HCT116 (cell line): ENCODE measurements around the gene ATG5. TPM values are rescaled to one million over a fixed set of nuclear protein-coding genes. Genes with fewer than 3 reads are reported as not detected.

Source experiments
- ATAC-seq: fragments of 200-7000 bp; cut with Tn5 transposase; 2 replicates; pipeline ENCODE4 v1.9.1; 2020; ENCODE audit warnings: mild to moderate bottlenecking, moderate library complexity
- BruUV-seq: library from RNA; stranded (reverse); fragments of 400-500 nt; replicated peaks from 2 replicates; lab custom pipeline; 2021; lab: Mats Ljungman, UMichigan
- CTCF ChIA-PET: fragments of 300-600 bp; sonication (Branson Sonifier 250); formaldehyde crosslinking; loops from one replicate; lab custom pipeline; 2021; ENCODE audit warnings: antibody characterized with exemption; lab: Charles Lee
- POLR2A ChIA-PET: fragments of 300-600, 350-600 bp; sonication (Branson Sonifier 250); formaldehyde crosslinking; loops from one replicate; lab custom pipeline; 2021; ENCODE audit warnings: antibody characterized with exemption; lab: Charles Lee
- RAD21 ChIA-PET, 2 experiments: fragments of 300-600 bp; sonication (Branson Sonifier 250); formaldehyde crosslinking; loops; one replicate each; lab custom pipeline; 2023; ENCODE audit warnings: low total read pairs in 2 of 2; ENCODE audit not compliant: uncharacterized antibody in 2 of 2, unreplicated experiment in 2 of 2, low non-redundant PET in 1 of 2; lab: Charles Lee
- DNase-seq: peaks from one replicate; pipeline ENCODE4 v3.0.0-alpha.2; 2010; ENCODE audit warnings: low read depth, low spot score
- H2AFZ ChIP-seq: fragments of 200-600 bp; shearing (Covaris generic), sonication (generic); 2 replicates; pipeline ENCODE4 v1.6.1; 2017; ENCODE audit warnings: low read depth, mixed run types, mixed read lengths, antibody characterized with exemption, low read length; ENCODE audit not compliant: poor library complexity, severe bottlenecking
- H3K27ac ChIP-seq: 2 replicates; pipeline ENCODE4 v1.5.1; 2012; ENCODE audit warnings: low read depth, low read length
- H3K27me3 ChIP-seq: fragments of 200-600 bp; sonication (generic); 2 replicates; pipeline ENCODE4 v1.6.1; 2016; ENCODE audit warnings: mixed run types, low read length, mixed read lengths; ENCODE audit not compliant: insufficient read depth
- H3K36me3 ChIP-seq, 2 experiments: fragments of 200-500 bp in 1 of 2; fragments of 200-600 bp in 1 of 2; sonication (Bioruptor generic) in 1 of 2; sonication (generic) in 1 of 2; 2 replicates each; pipeline versions ENCODE4 v1.5.1 to v1.6.1; 2014 to 2016; ENCODE audit warnings: low read length in 2 of 2, inconsistent platforms in 1 of 2, mixed read lengths in 1 of 2, mixed run types in 1 of 2; ENCODE audit not compliant: insufficient read depth in 2 of 2, control insufficient read depth in 1 of 2
- H3K4me1 ChIP-seq, 2 experiments: fragments of 200-600 bp in 1 of 2; sonication (generic) in 1 of 2; 2 replicates each; pipeline versions ENCODE4 v1.5.1 to v1.6.1; 2012 to 2017; ENCODE audit warnings: low read length in 2 of 2, inconsistent platforms in 1 of 2, mild to moderate bottlenecking in 1 of 2, mixed read lengths in 1 of 2, mixed run types in 1 of 2, moderate library complexity in 1 of 2; ENCODE audit not compliant: insufficient read depth in 2 of 2, control insufficient read depth in 1 of 2
- H3K4me2 ChIP-seq: fragments of 200-600 bp; sonication (generic); 2 replicates; pipeline ENCODE4 v1.6.1; 2017; ENCODE audit warnings: mixed run types, low read length, mixed read lengths
- H3K4me3 ChIP-seq, 2 experiments: fragments of 200-600 bp in 1 of 2; sonication (generic) in 1 of 2; replicated peaks in 1 of 2; 2 replicates each; pipeline ENCODE4 v1.5.1; 2011 to 2016; ENCODE audit warnings: low read length in 2 of 2, control low read depth in 1 of 2, low read depth in 1 of 2, mild to moderate bottlenecking in 1 of 2, mixed read lengths in 1 of 2, mixed run types in 1 of 2
- H3K79me2 ChIP-seq: fragments of 200-600 bp; sonication (generic); 2 replicates; pipeline ENCODE4 v1.6.1; 2017; ENCODE audit warnings: mild to moderate bottlenecking, mixed run types, low read length, moderate library complexity, mixed read lengths; ENCODE audit not compliant: insufficient read depth
- H3K9ac ChIP-seq: fragments of 200-600 bp; sonication (generic); 2 replicates; pipeline ENCODE4 v1.6.1; 2016; ENCODE audit warnings: low read length, mixed read lengths
- H3K9me2 ChIP-seq: fragments of 200-600 bp; sonication (generic), shearing (Covaris generic); 2 replicates; pipeline ENCODE4 v1.6.1; 2017; ENCODE audit warnings: mixed run types, mild to moderate bottlenecking, moderate library complexity; ENCODE audit not compliant: insufficient read depth
- H3K9me3 ChIP-seq, 2 experiments: fragments of 200-500 bp in 1 of 2; fragments of 200-600 bp in 1 of 2; sonication (Bioruptor generic) in 1 of 2; sonication (generic) in 1 of 2; 2 replicates each; pipeline ENCODE4 v1.6.1; 2014 to 2017; ENCODE audit warnings: low read length in 2 of 2, mixed read lengths in 2 of 2, inconsistent platforms in 1 of 2, low read depth in 1 of 2, mild to moderate bottlenecking in 1 of 2, mixed run types in 1 of 2, moderate library complexity in 1 of 2; ENCODE audit not compliant: control insufficient read depth in 1 of 2, insufficient read depth in 1 of 2
- H4K20me1 ChIP-seq: fragments of 200-600 bp; sonication (generic), shearing (Covaris generic); 2 replicates; pipeline ENCODE4 v1.6.1; 2017; ENCODE audit warnings: mixed run types, mild to moderate bottlenecking, moderate library complexity; ENCODE audit not compliant: insufficient read depth
- CBX3 ChIP-seq: IDR thresholded peaks from 2 replicates; pipeline ENCODE4 v1.6.1; 2012; ENCODE audit warnings: low read depth
- EGR1 ChIP-seq: IDR thresholded peaks from 2 replicates; pipeline ENCODE4 v1.6.1; 2012; ENCODE audit warnings: low read depth
- JUND ChIP-seq: IDR thresholded peaks from 2 replicates; pipeline ENCODE4 v1.6.1; 2012
- POLR2A ChIP-seq: IDR thresholded peaks from 2 replicates; pipeline ENCODE4 v1.7.0; 2011; ENCODE audit warnings: borderline replicate concordance; ENCODE audit not compliant: insufficient read depth, insufficient read length; ENCODE audit errors: extremely low read depth
- POLR2AphosphoS5 ChIP-seq: IDR thresholded peaks from 2 replicates; pipeline ENCODE4 v1.6.1; 2011; ENCODE audit warnings: mild to moderate bottlenecking, low read depth, low read length, moderate library complexity
- TCF7L2 ChIP-seq: IDR thresholded peaks from 2 replicates; pipeline ENCODE4 v1.7.0; 2011; ENCODE audit warnings: borderline replicate concordance, inconsistent platforms; ENCODE audit not compliant: insufficient read depth, insufficient read length; ENCODE audit errors: extremely low read depth
- YY1 ChIP-seq: IDR thresholded peaks from 2 replicates; pipeline ENCODE4 v1.6.1; 2011; ENCODE audit warnings: low read length, low read depth, moderate library complexity, mild to moderate bottlenecking; ENCODE audit not compliant: insufficient replicate concordance; ENCODE audit errors: extremely low read depth
- intact Hi-C: fragments of 100-400 bp; cut with micrococcal nuclease; formaldehyde crosslinking; loops from 2 replicates; pipeline ENCODE4 v1.10.0; 2022
- total RNA-seq: library from RNA; stranded (reverse); gene quantifications from one replicate; pipeline ENCODE4 v1.2.1, GENCODE V29; 2021; ENCODE audit not compliant: unreplicated experiment
- TF ChIP-seq, protein P1 (sequence below): IDR thresholded peaks from 2 replicates; pipeline ENCODE4 v1.6.1; 2012
- TF ChIP-seq, protein P2 (sequence below), 3 experiments: fragments of 200-600 bp in 1 of 3; sonication (generic) in 1 of 3; IDR thresholded peaks in 2 of 3; conservative IDR thresholded peaks in 1 of 3; 2 replicates each; pipeline ENCODE4 v1.5.1; 2012 to 2017; ENCODE audit warnings: low read depth in 2 of 3, low read length in 2 of 3, antibody characterized with exemption in 1 of 3, borderline replicate concordance in 1 of 3, control low read depth in 1 of 3, mild to moderate bottlenecking in 1 of 3, mixed read lengths in 1 of 3, mixed run types in 1 of 3, moderate library complexity in 1 of 3; ENCODE audit not compliant: insufficient read depth in 1 of 3

Gene ATG5
- total RNA-seq, 1 experiment from 2014 or later = 39.6 TPM

DNA sequence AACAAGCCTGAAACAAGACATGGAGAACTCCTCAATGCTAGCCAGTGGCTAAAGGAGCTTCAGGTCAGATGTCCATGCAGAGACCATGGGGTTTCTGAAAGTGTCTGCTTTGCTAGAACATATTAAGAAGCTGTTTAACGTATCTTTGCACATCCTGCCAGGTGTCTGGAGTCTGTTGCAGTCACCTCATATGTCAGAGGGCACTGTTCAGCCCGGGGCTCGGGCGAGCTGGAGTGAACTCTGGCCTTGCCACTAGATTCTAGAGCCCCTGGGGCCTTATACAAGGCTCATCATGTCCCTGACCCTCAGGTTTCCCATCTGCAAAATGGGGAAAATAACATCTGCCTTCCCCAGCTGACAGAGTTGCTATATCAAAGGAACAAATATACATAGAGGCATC, 180.4 kb downstream of the ATG5 start:
- ChIA-PET POLR2A (no interaction called here), RAD21 (no interaction called here), CTCF (no interaction called here)
- H3K9me3 ChIP-seq = no peaks in the 10 kb centered on the region
- H3K4me3 ChIP-seq = no peak overlapping the region
- H3K27ac ChIP-seq = no peak overlapping the region
- no peak for TF ChIP-seq EGR1
- TF ChIP-seq POLR2AphosphoS5 = no peak
- intact Hi-C loops = no loop called here
- H3K9ac ChIP-seq = no peak overlapping the region
- H3K27me3 ChIP-seq = no peaks in the 10 kb centered on the region
- DNase-seq (no peak), ATAC-seq (no peak)
- no peak overlapping the region for H2AFZ ChIP-seq
- BruUV-seq = no TSS peak
- no peaks in the 10 kb centered on the region for H3K9me2 ChIP-seq
- no peaks in the 10 kb centered on the region for H3K79me2 ChIP-seq
- no peaks in the 10 kb centered on the region for H4K20me1 ChIP-seq
- H3K4me1 ChIP-seq = peaks cover 19 to 45% of the 10 kb centered on the region in 2 experiments; a peak in 3 of 4 replicates
- H3K36me3 ChIP-seq = no peaks in the 10 kb centered on the region
- no peak overlapping the region for H3K4me2 ChIP-seq

DNA sequence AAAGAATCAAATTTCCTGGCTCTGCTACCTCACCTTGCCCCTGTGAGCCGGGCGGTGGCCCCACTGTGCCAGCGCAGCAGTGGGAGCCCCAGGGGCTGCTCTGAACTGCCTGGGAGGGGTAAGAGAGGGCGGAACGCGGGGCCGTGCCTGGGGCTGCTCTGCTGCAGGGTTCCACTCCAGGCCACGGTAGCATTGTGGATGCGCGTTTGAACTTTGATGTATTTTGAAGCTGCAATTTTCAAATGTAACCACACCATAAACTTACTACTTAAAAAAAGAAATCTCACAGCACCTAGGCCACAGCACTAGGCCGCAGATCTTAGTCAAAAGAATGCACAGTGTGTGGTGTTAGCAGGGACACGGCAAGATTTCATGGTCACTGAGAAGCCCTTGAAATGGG, 181.9 kb downstream of the ATG5 start:
- intact Hi-C loops = no loop called here
- no TSS peak for BruUV-seq
- TF ChIP-seq CBX3 (no peak), POLR2AphosphoS5 (no peak), EGR1 (no peak), YY1 (no peak), TCF7L2 (no peak), JUND (no peak), POLR2A (no peak)
- TF ChIP-seq, protein P1, sequence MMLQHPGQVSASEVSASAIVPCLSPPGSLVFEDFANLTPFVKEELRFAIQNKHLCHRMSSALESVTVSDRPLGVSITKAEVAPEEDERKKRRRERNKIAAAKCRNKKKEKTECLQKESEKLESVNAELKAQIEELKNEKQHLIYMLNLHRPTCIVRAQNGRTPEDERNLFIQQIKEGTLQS = no peak
- TF ChIP-seq, protein P2, sequence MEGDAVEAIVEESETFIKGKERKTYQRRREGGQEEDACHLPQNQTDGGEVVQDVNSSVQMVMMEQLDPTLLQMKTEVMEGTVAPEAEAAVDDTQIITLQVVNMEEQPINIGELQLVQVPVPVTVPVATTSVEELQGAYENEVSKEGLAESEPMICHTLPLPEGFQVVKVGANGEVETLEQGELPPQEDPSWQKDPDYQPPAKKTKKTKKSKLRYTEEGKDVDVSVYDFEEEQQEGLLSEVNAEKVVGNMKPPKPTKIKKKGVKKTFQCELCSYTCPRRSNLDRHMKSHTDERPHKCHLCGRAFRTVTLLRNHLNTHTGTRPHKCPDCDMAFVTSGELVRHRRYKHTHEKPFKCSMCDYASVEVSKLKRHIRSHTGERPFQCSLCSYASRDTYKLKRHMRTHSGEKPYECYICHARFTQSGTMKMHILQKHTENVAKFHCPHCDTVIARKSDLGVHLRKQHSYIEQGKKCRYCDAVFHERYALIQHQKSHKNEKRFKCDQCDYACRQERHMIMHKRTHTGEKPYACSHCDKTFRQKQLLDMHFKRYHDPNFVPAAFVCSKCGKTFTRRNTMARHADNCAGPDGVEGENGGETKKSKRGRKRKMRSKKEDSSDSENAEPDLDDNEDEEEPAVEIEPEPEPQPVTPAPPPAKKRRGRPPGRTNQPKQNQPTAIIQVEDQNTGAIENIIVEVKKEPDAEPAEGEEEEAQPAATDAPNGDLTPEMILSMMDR (IDR thresholded peaks at IDR 0.05 in 2 of 3, conservative IDR thresholded peaks at IDR 0.05 in 1 of 3; ENCODE audit: borderline replicate concordance in 1 of 3, insufficient read depth in 1 of 3, low read depth in 2 of 3, low read length in 2 of 3) = no peak
- TF ChIP-seq, all 23 proteins: peak for 0
- ChIA-PET RAD21 (no interaction called here), CTCF (no interaction called here), POLR2A (no interaction called here)
- H3K4me3 ChIP-seq = no peak overlapping the region
- no peak overlapping the region for H3K9ac ChIP-seq
- no peak overlapping the region for H3K4me2 ChIP-seq
- peaks cover 19 to 45% of the 10 kb centered on the region in 2 experiments; a peak in 3 of 4 replicates for H3K4me1 ChIP-seq
- H2AFZ ChIP-seq = no peak overlapping the region
- no peaks in the 10 kb centered on the region for H3K36me3 ChIP-seq
- H3K27me3 ChIP-seq = no peaks in the 10 kb centered on the region
- H3K79me2 ChIP-seq = no peaks in the 10 kb centered on the region
- DNase-seq = no peak
- H4K20me1 ChIP-seq = no peaks in the 10 kb centered on the region
- no peak for ATAC-seq
- no peaks in the 10 kb centered on the region for H3K9me3 ChIP-seq
- no peak overlapping the region for H3K27ac ChIP-seq
- no peaks in the 10 kb centered on the region for H3K9me2 ChIP-seq
